B cell (primary cell): ENCODE data around the gene RRAS2.

Source experiments
- EZH2 ChIP-seq: IDR thresholded peaks from 2 replicates; pipeline ENCODE4 v1.6.1; 2012; ENCODE audit warnings: borderline replicate concordance, low read depth, mild to moderate bottlenecking, moderate library complexity, low read length; ENCODE audit not compliant: insufficient read depth, poor library complexity, severe bottlenecking
- TF ChIP-seq, protein P1 (sequence below): fragments of 200-600 bp; IDR thresholded peaks from one replicate; pipeline ENCODE4 v1.8.0; 2022; ENCODE audit warnings: antibody characterized with exemption, mild to moderate bottlenecking

DNA sequence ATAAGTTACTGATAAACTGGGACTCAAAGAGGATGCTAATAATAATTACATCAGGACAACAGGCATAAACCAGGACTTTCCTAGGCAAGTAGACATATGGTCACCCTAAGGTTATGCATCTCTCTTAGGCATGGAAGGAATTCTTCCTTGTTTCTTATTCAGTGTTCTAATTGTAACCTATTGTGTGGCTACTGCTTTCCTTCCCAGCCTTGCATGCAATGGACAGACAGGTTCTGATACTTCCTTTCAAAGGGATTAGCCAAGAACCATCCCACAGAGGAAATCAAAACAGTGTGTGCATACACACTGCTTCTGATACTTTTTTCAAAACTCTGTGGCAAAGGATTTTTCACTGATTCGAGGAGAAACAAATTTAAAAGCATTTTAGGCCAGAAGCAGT lies 48.3 kb downstream of the RRAS2 start:
- TF ChIP-seq, protein P1, sequence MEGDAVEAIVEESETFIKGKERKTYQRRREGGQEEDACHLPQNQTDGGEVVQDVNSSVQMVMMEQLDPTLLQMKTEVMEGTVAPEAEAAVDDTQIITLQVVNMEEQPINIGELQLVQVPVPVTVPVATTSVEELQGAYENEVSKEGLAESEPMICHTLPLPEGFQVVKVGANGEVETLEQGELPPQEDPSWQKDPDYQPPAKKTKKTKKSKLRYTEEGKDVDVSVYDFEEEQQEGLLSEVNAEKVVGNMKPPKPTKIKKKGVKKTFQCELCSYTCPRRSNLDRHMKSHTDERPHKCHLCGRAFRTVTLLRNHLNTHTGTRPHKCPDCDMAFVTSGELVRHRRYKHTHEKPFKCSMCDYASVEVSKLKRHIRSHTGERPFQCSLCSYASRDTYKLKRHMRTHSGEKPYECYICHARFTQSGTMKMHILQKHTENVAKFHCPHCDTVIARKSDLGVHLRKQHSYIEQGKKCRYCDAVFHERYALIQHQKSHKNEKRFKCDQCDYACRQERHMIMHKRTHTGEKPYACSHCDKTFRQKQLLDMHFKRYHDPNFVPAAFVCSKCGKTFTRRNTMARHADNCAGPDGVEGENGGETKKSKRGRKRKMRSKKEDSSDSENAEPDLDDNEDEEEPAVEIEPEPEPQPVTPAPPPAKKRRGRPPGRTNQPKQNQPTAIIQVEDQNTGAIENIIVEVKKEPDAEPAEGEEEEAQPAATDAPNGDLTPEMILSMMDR = no peak
- no peak for TF ChIP-seq EZH2
